Astrocyte (in vitro differentiated cells and primary cell): ENCODE measurements around the gene TPM4.

Experiments
- EZH2 ChIP-seq: IDR thresholded peaks from 2 replicates; pipeline ENCODE4 v1.6.1; 2012; ENCODE audit warnings: mild to moderate bottlenecking, low read length, inconsistent platforms; ENCODE audit not compliant: insufficient read depth
- TF ChIP-seq, protein P1 (sequence below): IDR thresholded peaks from 2 replicates; pipeline ENCODE4 v1.5.1; 2011; ENCODE audit warnings: low read depth, mild to moderate bottlenecking, inconsistent platforms, low read length, moderate library complexity; ENCODE audit not compliant: insufficient read depth

DNA sequence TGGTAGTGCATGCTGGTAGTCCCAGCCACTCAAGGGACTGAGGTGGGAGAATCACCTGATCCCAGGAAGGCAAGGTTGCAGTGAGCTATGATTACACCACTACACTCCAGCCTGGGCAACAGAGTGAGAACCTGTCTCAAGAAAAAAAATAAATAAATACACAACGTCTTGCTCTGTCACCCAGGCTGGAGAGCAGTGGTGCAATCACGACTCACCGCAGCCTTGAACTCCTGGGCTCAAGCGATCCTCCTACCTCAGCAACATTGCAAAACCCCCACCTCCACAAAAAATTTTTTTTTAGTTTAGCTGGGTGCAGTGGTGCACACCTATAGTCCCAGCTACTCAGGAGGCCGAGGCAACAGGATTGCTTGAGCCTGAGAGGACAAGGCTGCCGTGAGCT is 8.8 kb downstream of the TPM4 start:
- TF ChIP-seq, protein P1, sequence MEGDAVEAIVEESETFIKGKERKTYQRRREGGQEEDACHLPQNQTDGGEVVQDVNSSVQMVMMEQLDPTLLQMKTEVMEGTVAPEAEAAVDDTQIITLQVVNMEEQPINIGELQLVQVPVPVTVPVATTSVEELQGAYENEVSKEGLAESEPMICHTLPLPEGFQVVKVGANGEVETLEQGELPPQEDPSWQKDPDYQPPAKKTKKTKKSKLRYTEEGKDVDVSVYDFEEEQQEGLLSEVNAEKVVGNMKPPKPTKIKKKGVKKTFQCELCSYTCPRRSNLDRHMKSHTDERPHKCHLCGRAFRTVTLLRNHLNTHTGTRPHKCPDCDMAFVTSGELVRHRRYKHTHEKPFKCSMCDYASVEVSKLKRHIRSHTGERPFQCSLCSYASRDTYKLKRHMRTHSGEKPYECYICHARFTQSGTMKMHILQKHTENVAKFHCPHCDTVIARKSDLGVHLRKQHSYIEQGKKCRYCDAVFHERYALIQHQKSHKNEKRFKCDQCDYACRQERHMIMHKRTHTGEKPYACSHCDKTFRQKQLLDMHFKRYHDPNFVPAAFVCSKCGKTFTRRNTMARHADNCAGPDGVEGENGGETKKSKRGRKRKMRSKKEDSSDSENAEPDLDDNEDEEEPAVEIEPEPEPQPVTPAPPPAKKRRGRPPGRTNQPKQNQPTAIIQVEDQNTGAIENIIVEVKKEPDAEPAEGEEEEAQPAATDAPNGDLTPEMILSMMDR, result no peak
- TF ChIP-seq EZH2, result no peak
